Colonic mucosa (tissue), 4 donors: ENCODE results near the gene MXRA8. TPM values are rescaled to one million over a fixed set of nuclear protein-coding genes. Genes with fewer than 3 reads are reported as not detected.

Experiments
- DNase-seq: peaks from one replicate; pipeline ENCODE4 v3.0.0-alpha.2; 2020
- H3K27ac ChIP-seq: fragments of 200-600 bp; one replicate; pipeline ENCODE4 v1.8.0; 2021
- H3K27me3 ChIP-seq: fragments of 200-600 bp; one replicate; pipeline ENCODE4 v1.8.0; 2021
- H3K36me3 ChIP-seq: fragments of 200-600 bp; one replicate; pipeline ENCODE4 v1.8.0; 2021
- H3K4me1 ChIP-seq: fragments of 200-600 bp; one replicate; pipeline ENCODE4 v1.8.0; 2021; ENCODE audit warnings: mild to moderate bottlenecking
- H3K4me3 ChIP-seq: fragments of 200-600 bp; one replicate; pipeline ENCODE4 v1.8.0; 2021
- H3K9ac ChIP-seq, 2 donors: one replicate each; pipeline ENCODE4 v1.7.0; 2013; ENCODE audit warnings: control low read depth in 2 of 2, low read depth in 2 of 2, low read length in 2 of 2
- H3K9me3 ChIP-seq: fragments of 200-600 bp; one replicate; pipeline ENCODE4 v1.8.0; 2021
- CTCF ChIP-seq: fragments of 200-600 bp; IDR thresholded peaks from one replicate; pipeline ENCODE4 v1.8.0; 2022; ENCODE audit warnings: antibody characterized with exemption, mild to moderate bottlenecking
- intact Hi-C: fragments of 100-400 bp; cut with DNase I; formaldehyde crosslinking; loops from one replicate; pipeline ENCODE4 v1.14.1; 2022
- total RNA-seq, 2 donors: library from RNA; stranded (reverse); fragmentation: NEBNext Ultra II Directional in 1 of 2; extraction: Animal tissue kit (Norgen Biotek cat#: 25700) in 1 of 2; gene quantifications; one replicate each; pipeline ENCODE4 v1.2.1, GENCODE V29; 2021
- donor health status: healthy.
- donor health status: DM: no; HTN: no; CAD: no.
- donor health status: DM: no; HTN: no; CAD: no.

The MXRA8 gene
- total RNA-seq, 2 donors from 2014 or later, result 5.9 to 14.0 TPM

DNA sequence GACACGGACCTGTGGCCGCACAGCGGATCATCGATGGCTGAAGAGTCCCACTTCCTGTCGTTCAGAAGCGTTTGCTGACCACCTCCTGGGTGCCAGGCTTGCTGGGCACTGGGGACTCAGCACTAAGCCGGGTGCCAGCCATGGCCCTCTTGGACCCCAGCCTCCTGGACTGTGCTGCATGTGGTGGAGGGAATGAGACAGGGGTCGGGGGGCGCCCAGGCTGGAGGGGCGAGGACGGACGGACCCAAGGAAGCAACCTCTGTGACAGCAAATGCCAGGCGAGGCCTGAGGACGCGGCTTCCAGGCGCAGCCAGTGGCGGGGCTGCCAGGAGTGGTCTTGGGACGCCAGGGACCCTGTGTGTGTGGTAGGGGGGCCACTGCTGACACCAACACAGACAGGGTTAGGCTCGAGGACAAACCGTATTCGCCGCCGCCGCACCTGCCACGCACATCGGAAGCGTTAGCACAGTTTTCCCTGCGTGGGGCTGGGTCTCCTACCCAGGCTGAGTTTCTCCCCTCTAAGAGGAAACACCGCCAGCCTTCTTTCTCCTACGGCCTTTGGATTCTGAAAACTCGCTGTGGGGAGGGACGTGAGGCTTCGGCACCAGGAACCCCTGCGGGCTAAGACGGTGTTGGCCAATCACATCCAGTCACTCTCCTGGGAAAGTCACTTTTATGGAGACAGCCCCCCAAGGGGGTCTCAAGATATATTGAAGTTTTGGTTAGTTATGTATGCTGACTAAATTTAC is 3.1 kb upstream of the MXRA8 start:
- no peak for TF ChIP-seq CTCF
- Histone ChIP-seq H3K4me1 (no peaks in the 10 kb centered on the region), H3K36me3 (no peaks in the 10 kb centered on the region), H3K27ac (peak overlapping the region; percentile 12), H3K4me3 (no peak overlapping the region), H3K27me3 (peaks cover 5% of the 10 kb centered on the region), H3K9ac (peak overlapping the region in 1 of 2 donors; percentile 26), H3K9me3 (no peaks in the 10 kb centered on the region)
- intact Hi-C loops, result no loop called here
- DNase-seq, result no peak

DNA sequence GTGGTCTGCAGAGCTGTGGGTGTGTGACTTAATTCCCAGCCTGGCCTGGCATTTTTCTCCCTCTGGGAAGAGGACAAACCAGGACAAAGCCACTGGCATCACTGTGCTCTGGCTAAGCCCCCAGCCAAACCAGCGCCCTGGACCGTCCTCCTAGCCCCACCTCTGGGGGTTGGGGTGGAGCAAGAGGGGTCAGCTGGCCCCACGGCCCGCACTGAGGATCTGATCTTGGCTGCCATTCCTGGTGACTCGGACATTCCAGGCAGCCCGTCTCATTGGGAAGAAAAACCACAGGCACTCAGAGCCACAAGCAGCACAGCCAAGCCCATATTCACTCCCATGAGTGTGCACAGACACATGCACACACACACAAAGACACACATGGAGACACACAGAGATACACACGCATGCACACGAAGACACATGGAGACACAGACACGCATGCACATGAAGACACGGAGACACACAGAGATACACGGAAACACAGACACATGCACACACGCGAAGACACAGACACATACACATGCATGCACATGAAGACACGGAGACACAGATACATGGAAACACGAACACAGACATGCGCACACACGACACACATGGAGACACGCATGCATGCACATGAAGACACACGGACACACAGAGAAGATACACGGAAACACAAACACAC is 2.3 kb upstream of the MXRA8 start:
- TF ChIP-seq CTCF, result no peak
- peaks cover 5% of the 10 kb centered on the region for H3K27me3 ChIP-seq
- no peak overlapping the region for H3K4me3 ChIP-seq
- intact Hi-C loops, result no loop called here
- no peaks in the 10 kb centered on the region for H3K4me1 ChIP-seq
- H3K9me3 ChIP-seq, result no peaks in the 10 kb centered on the region
- no peaks in the 10 kb centered on the region for H3K36me3 ChIP-seq
- H3K9ac ChIP-seq, result peak overlapping the region in 1 of 2 donors; percentile 33
- peak; percentile 54 for DNase-seq
- peak overlapping the region; percentile 75 for H3K27ac ChIP-seq

GRCh38 chr1:1359664-1360468 is 1.5 kb upstream of the MXRA8 start:
- peak; percentile 24 for DNase-seq
- Histone ChIP-seq H3K27ac (peak overlapping the region; percentile 75), H3K4me1 (no peaks in the 10 kb centered on the region), H3K9me3 (no peaks in the 10 kb centered on the region), H3K4me3 (no peak overlapping the region), H3K9ac (peak overlapping the region; percentile 33 to 61), H3K36me3 (no peaks in the 10 kb centered on the region), H3K27me3 (peaks cover 11% of the 10 kb centered on the region)
- intact Hi-C loops, result no loop called here
- TF ChIP-seq CTCF, result no peak

DNA sequence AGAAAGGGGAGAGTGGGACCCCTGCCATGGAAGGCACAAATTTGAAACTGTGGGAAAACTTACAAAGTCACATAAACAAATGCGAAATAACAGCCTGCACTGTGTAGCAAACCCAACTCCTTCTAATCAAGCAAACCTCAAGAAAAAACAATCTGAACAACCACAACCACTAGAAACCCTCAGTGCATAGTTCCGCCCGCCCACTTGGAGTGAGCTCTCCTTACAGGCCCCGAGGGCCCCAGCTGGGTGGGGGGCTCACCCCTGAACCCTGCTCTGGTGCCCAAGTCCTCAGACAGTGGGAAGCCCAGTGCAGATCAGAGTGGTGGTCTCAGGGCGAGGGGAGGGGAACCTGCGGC is 931 bp upstream of the MXRA8 start:
- Histone ChIP-seq H3K4me1 (no peaks in the 10 kb centered on the region), H3K27ac (peak overlapping the region; percentile 75), H3K36me3 (no peaks in the 10 kb centered on the region), H3K4me3 (no peak overlapping the region), H3K27me3 (peaks cover 17% of the 10 kb centered on the region), H3K9ac (peak overlapping the region in 1 of 2 donors; percentile 61), H3K9me3 (no peaks in the 10 kb centered on the region)
- intact Hi-C loops, result no loop called here
- DNase-seq, result peak; percentile 18
- no peak for TF ChIP-seq CTCF

GRCh38 chr1:1357871-1358432 is 403 bp downstream of the MXRA8 start:
- Histone ChIP-seq H3K27ac (peak overlapping the region; percentile 75), H3K4me3 (peak overlapping the region; percentile 31), H3K9ac (peak overlapping the region; percentile 26 to 69), H3K4me1 (no peaks in the 10 kb centered on the region), H3K36me3 (no peaks in the 10 kb centered on the region), H3K9me3 (no peaks in the 10 kb centered on the region), H3K27me3 (peaks cover 30% of the 10 kb centered on the region)
- no peak for TF ChIP-seq CTCF
- no peak for DNase-seq
- intact Hi-C loops, result no loop called here
